ENCODE measurements around the gene CENPW.

The CENPW gene

DNA sequence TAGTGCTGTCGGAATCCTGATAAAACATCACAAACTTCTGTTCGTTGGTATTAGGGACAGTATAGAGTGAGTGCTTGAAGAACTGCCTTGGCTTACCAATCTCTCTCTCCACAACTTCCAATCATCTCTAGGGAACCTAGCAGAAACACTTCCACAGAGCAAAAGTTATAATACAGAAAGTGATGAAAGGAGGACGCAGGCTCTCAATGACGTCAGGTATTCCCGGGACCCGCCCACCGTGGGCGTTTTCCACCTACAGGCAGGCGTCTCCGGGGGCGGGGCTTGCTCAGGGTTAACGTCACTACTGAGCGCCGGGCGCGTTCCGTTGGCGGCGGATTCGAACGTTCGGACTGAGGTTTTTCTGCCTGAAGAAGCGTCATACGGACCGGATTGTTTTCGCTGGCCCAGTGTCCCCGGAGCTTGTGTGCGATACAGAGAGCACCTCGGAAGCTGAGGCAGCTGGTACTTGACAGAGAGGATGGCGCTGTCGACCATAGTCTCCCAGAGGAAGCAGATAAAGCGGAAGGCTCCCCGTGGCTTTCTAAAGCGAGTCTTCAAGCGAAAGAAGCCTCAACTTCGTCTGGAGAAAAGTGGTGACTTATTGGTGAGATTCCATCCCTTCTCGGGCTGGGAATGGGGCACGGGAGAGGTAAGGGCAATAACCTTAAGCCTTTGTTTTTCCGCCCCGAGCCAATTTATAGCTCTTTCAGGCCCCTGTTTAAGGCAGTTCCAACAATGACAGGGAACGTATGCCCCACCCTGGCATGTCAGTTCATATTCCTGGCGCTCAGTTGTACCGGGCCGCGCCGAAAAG is at the start of gene CENPW:
Gene CENPW (plus strand): TSS at position 320 of the 814 bp plus-strand sequence. CDS start 159 bp downstream, at position 479.
- DNase-seq = peak; percentile 90

- DNase-seq = no peak
Observed at GRCh38 chr6:126293891-126294524, 45.9 kb upstream of the CENPW start.

DNA sequence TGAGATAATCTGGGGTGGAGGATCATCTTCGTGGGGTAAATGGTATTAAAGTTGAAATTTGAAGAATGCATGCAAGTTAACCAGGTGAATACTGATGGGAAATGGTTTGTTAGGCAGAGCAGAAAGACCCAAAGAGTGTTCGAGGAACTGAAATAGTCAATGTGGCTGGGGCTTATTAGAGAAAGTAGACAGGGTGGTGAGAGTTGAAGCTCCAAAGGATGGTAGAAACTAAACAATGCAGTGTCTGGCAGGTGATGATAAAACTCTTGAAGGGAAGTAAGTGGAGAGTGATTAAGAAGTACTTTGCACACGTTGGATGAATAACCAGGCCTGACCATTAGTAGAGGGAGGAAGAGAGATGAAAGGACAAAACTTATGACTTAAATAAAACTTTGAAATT is 39.8 kb upstream of the CENPW start:
- no peak for DNase-seq

DNA sequence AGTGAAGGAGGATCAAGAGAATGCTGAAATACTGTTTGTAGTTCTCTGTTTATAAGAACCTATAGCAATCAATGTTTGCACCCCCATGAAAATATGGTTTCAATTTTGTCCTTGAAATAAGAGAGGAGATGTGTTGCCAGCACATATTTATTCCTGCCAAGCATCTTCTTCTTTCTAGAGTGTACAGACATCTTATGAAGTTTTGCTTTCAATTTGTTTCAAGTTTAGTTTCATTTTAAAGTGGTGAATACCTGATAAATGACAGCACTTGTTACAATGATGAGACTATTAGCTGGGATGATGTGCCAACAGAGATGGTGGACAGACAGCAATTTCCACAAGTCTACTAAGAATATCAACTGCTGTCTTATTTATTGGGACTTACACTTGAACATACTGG is 39.2 kb upstream of the CENPW start:
- no peak for DNase-seq

GRCh38 chr6:126302191-126302590 is 37.7 kb upstream of the CENPW start:
- DNase-seq = no peak

GRCh38 chr6:126307849-126308248 is 32.1 kb upstream of the CENPW start:
- no peak for DNase-seq

DNA sequence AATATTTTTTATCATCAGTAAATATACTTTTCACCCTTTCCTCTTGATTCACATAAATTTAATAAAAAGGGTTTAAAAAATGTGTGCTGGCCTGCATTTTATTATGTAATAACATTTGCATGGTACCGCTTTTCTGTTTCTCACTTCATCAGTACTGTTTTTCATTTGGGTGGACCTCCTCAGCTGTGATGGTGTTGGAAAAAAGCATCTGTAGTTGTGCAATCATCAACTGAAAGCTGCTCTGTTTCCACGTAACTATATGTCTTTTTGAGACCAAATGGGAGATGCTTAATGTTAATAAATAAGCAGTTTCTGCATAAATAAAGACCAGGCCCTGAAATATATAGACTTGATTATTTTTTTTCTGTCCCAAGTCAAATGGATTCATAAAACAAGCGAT is 31.6 kb upstream of the CENPW start:
- DNase-seq = no peak

GRCh38 chr6:126312013-126312665 is 27.8 kb upstream of the CENPW start:
- no peak for DNase-seq

GRCh38 chr6:126313941-126314340 is 26.0 kb upstream of the CENPW start:
- no peak for DNase-seq

DNA sequence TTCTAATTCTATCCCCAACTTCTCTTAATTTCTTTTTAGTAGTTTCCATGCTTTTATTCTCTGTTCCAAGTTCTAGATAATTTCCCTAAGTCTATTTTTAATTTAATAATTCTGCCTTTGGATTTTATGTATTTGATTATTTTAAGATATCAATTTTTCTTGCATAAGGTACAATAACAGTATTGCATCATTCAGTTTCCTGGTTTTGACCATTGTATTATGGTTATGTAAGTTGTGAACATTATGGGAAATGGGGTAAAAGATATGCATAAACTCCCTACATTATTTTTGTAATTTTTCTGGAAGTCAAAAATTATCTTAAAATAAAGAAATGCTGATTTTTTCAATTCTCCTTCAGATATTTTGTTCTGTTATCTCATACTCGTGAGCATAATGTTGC is 21.1 kb upstream of the CENPW start:
- DNase-seq = no peak

GRCh38 chr6:126333729-126334128 is 6.2 kb upstream of the CENPW start:
- no peak for DNase-seq

GRCh38 chr6:126335210-126335609 is 4.7 kb upstream of the CENPW start:
- no peak for DNase-seq

DNA sequence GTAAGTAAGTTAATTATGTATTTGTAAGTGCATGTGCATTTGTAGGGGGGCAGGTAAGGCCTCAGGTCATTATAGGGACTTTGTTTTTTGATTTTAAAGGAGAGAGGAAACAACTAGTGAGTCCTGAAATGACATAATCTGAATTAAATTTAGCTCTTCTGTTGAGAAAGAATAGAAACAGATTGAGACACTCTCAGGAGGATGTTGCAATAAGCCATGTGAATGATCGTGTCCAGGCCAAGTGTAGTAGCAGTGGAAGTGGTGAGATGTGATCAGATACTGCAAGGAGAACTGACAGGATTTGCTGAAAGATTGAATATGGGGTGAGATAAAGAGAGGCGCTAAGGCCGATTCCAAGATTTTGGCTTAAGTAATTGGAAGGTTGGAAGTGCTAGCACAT is 2.6 kb upstream of the CENPW start:
- DNase-seq = no peak

- DNase-seq = no peak
Observed at GRCh38 chr6:126341126-126341525, 1.2 kb downstream of the CENPW start.

GRCh38 chr6:126344181-126344580 is 4.3 kb downstream of the CENPW start:
- no peak for DNase-seq

GRCh38 chr6:126351960-126352359 is 12.0 kb downstream of the CENPW start:
- no peak for DNase-seq

DNA sequence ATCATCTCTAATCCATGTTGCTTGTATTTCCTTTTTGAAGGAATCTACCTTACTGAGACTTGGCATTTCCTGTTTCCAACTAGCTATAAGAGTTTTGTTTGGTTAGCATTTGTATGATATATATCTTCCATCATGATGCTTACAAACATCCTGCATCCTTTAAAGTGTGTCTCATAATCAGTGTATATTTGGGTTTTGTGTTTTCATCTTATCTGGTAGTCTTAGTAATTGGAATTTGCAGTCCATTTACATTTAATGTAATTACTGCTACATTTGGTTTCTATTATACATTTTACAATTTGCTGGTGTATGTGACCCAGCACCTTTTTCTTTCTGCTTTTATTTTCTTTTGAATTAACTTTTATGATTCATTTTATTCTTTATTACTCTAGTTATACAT is 12.6 kb downstream of the CENPW start:
- no peak for DNase-seq

DNA sequence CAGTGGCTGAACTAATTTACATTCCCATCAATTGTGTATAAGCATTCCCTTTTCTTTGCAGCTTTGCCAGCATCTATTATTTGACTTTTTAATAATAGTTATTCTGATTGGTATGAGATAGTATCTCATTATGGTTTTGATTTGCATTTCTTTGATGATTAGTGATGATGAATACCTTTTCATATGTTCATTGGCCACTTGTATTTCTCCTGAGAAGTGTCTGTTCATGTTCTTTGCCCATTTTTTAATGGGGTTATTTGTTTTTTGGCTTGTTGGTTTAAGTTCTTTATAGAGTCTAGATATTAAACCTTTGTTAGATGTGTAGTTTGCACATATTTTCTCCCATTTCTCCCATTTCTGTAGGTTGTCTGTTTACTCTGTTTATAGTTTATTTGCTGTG is 16.6 kb downstream of the CENPW start:
- DNase-seq = no peak

- no peak for DNase-seq
Observed at GRCh38 chr6:126359936-126360537, 20.1 kb downstream of the CENPW start.

DNA sequence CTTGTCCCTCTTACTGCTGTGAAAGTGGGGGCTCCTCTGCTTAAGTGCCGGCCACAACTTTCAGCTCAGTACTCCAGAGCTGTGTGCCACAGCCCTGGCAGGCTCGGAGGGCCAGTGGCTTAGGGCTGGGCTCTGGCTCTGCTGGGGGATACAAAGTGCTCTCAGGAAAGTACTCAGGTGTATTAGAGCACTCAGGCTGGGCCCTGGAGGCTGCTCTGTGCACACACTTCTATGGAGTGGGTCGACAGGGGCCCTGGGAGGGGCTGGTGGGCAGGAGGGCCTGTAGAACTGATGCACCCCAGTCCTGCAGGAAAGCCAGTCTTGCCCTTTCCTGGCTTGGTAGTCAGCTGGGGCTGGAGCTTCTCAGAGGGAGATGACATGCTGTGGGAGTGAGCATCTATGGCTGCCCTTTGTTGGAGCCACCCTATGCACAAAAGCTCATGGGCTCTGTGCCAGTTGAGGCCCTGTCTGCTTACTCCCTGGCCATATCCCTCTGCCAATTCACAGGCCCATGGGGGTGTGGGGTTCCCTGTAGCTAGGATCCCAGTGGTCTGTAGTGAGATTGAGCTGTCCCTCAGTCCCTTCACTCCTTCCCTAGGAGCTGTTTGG is 22.0 kb downstream of the CENPW start:
- DNase-seq = no peak

- no peak for DNase-seq
Observed at GRCh38 chr6:126367849-126368248, 27.9 kb downstream of the CENPW start.

DNA sequence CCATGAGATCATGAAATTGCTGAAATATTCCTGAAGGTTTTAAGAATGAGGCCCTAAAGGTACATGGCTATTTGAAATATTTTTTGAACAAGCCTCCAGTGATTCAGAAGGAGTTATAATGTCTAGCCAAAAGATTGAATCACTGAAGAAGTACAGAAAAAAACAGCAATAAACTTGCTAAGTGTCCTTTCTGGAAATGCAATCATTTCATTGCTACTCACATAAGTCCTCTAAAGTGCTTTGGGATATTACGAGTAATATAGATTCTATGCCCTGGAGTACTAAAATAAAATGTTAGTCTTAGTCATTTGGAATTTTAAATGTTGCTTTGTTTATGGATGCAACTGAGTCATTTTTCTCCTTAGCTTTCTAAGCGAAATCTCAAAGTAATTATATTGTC is 32.7 kb downstream of the CENPW start:
- DNase-seq = no peak

DNA sequence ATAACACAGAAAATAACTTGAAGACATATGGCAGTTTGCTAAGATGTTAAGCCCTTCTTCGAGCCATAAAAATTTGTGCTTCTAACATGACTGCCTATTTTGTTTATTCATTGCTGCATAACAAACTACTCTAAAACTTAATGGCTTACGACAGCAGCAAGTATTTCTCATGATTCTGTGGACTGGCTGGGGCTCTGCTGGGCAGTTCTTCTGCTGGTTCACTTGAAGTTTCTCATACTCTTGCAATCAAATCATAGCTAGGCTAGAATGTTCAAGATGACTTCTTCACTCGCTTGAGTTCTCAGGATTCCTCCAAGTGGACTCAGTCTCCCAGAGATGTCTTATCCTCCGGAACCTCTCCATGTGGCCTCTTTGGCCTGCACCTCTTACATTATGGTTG is 33.4 kb downstream of the CENPW start:
- DNase-seq = no peak

Data from NCI-H345 (cell line).